GM18861 (cell line): ENCODE data around the gene CCDC71L.

ENCODE experiments used
- ATAC-seq: cut with Tn5 transposase; IDR thresholded peaks from one replicate; pipeline ENCODE4 v1.9.1; 2021; ENCODE audit not compliant: unreplicated experiment

CCDC71L gene

GRCh38 chr7:106659166-106659962, 1.6 kb downstream of the CCDC71L start:
- no peak for ATAC-seq

GRCh38 chr7:106658316-106659165, 2.4 kb downstream of the CCDC71L start:
- ATAC-seq = no peak

GRCh38 chr7:106657085-106657991, 3.6 kb downstream of the CCDC71L start:
- ATAC-seq = no peak

- ATAC-seq = no peak
Observed at GRCh38 chr7:106655703-106656498, 5.1 kb downstream of the CCDC71L start.

GRCh38 chr7:106653488-106653887, 7.5 kb downstream of the CCDC71L start:
- ATAC-seq = no peak

- no peak for ATAC-seq
Observed at GRCh38 chr7:106652909-106653308, 8.0 kb downstream of the CCDC71L start.

- no peak for ATAC-seq
Observed at GRCh38 chr7:106652092-106652491, 8.9 kb downstream of the CCDC71L start.

- no peak for ATAC-seq
Observed at GRCh38 chr7:106646256-106646655, 14.7 kb downstream of the CCDC71L start.

GRCh38 chr7:106644999-106645398, 16.0 kb downstream of the CCDC71L start:
- ATAC-seq = peak; percentile 62

- ATAC-seq = no peak
Observed at GRCh38 chr7:106643216-106644000, 17.6 kb downstream of the CCDC71L start.

- ATAC-seq = no peak
Observed at GRCh38 chr7:106641416-106641815, 19.5 kb downstream of the CCDC71L start.

- ATAC-seq = no peak
Observed at GRCh38 chr7:106640368-106641141, 20.4 kb downstream of the CCDC71L start.

GRCh38 chr7:106639476-106640334, 21.3 kb downstream of the CCDC71L start:
- no peak for ATAC-seq

- ATAC-seq = no peak
Observed at GRCh38 chr7:106635411-106635810, 25.5 kb downstream of the CCDC71L start.

- no peak for ATAC-seq
Observed at GRCh38 chr7:106634958-106635357, 26.0 kb downstream of the CCDC71L start.

GRCh38 chr7:106630648-106631047, 30.3 kb downstream of the CCDC71L start:
- ATAC-seq = no peak

- no peak for ATAC-seq
Observed at GRCh38 chr7:106629516-106629915, 31.4 kb downstream of the CCDC71L start.
